CD14-positive monocyte (primary cell): Measurements from ENCODE around the gene CNOT6L. TPM values are rescaled to one million over a fixed set of nuclear protein-coding genes. Genes with fewer than 3 reads are reported as not detected.
A peak's percentile ranks its signal among the peaks of the same experiment; 100 is the strongest.

Experiments used
- DNase-seq, 3 donors: peaks; one replicate each; pipeline ENCODE4 v3.0.0-alpha.2; 2011 to 2022
- H2AFZ ChIP-seq: 2 replicates; pipeline ENCODE4 v1.6.0; 2012; ENCODE audit warnings: mild to moderate bottlenecking, low read depth, low read length, inconsistent platforms; ENCODE audit not compliant: insufficient read depth, poor library complexity, severe bottlenecking
- H3K27ac ChIP-seq, 2 donors: 1 replicate in 1 of 2; 2 replicates in 1 of 2; pipeline ENCODE4 v1.5.1; 2012 to 2013; ENCODE audit warnings: low read length in 2 of 2, control low read depth in 1 of 2, inconsistent platforms in 1 of 2, low read depth in 1 of 2, mild to moderate bottlenecking in 1 of 2
- H3K27me3 ChIP-seq, 2 donors: one replicate each; pipeline versions ENCODE4 v1.6.0 to v1.6.1; 2011 to 2013; ENCODE audit warnings: low read length in 2 of 2; ENCODE audit not compliant: control insufficient read depth in 2 of 2, insufficient read depth in 2 of 2
- H3K36me3 ChIP-seq, 2 donors: replicated peaks in 1 of 2; 1 replicate in 1 of 2; 2 replicates in 1 of 2; pipeline versions ENCODE4 v1.5.1 to v1.6.1; 2012 to 2013; ENCODE audit warnings: low read length in 2 of 2, control low read depth in 1 of 2, inconsistent platforms in 1 of 2, mild to moderate bottlenecking in 1 of 2; ENCODE audit not compliant: insufficient read depth in 2 of 2, control insufficient read depth in 1 of 2
- H3K4me1 ChIP-seq, 2 donors: 1 replicate in 1 of 2; 2 replicates in 1 of 2; pipeline versions ENCODE4 v1.5.1 to v1.6.1; 2012 to 2013; ENCODE audit warnings: low read length in 2 of 2, control low read depth in 1 of 2, inconsistent platforms in 1 of 2, mild to moderate bottlenecking in 1 of 2, moderate library complexity in 1 of 2; ENCODE audit not compliant: insufficient read depth in 2 of 2, control insufficient read depth in 1 of 2
- H3K4me2 ChIP-seq: replicated peaks from 2 replicates; pipeline ENCODE3; 2012; ENCODE audit warnings: low read length, moderate library complexity, mild to moderate bottlenecking; ENCODE audit not compliant: poor library complexity, severe bottlenecking; ENCODE audit errors: extremely low read depth
- H3K4me3 ChIP-seq, 3 experiments: fragments of 200-600 bp in 1 of 3; sonication (generic) in 1 of 3; replicated peaks in 1 of 3; 1 replicate in 2 of 3; 2 replicates in 1 of 3; pipeline ENCODE4 v1.5.1; 2011 to 2013; ENCODE audit warnings: low read length in 3 of 3, mild to moderate bottlenecking in 3 of 3, control low read depth in 2 of 3, low read depth in 2 of 3, inconsistent platforms in 1 of 3, moderate library complexity in 1 of 3
- H3K79me2 ChIP-seq: 2 replicates; pipeline ENCODE4 v1.6.0; 2012; ENCODE audit warnings: mild to moderate bottlenecking, control low read depth, inconsistent platforms, low read length, moderate library complexity; ENCODE audit not compliant: insufficient read depth
- H3K9ac ChIP-seq: 2 replicates; pipeline ENCODE4 v1.6.0; 2017; ENCODE audit warnings: low read length, mild to moderate bottlenecking; ENCODE audit not compliant: insufficient read depth, poor library complexity, severe bottlenecking
- H3K9me3 ChIP-seq, 2 donors: replicated peaks in 1 of 2; 1 replicate in 1 of 2; 2 replicates in 1 of 2; pipeline versions ENCODE4 v1.5.1 to v1.6.1; 2012 to 2013; ENCODE audit warnings: low read length in 2 of 2, control low read depth in 1 of 2; ENCODE audit not compliant: control insufficient read depth in 1 of 2, insufficient read depth in 1 of 2
- H4K20me1 ChIP-seq: 2 replicates; pipeline ENCODE4 v1.6.0; 2012; ENCODE audit warnings: mild to moderate bottlenecking, low read length, control low read depth, moderate library complexity; ENCODE audit not compliant: insufficient read depth
- H3K27ac Mint-ChIP-seq, 7 donors: one replicate each; pipeline ENCODE4 v1.8.0; 2020; ENCODE audit warnings: mild to moderate bottlenecking in 7 of 7, mixed read lengths in 7 of 7, moderate library complexity in 6 of 7, inconsistent platforms in 2 of 7
- H3K27me3 Mint-ChIP-seq, 3 donors: one replicate each; pipeline ENCODE4 v1.8.0; 2021 to 2022; ENCODE audit warnings: low read depth in 3 of 3, mild to moderate bottlenecking in 3 of 3, mixed read lengths in 3 of 3, moderate library complexity in 3 of 3, inconsistent platforms in 1 of 3
- H3K36me3 Mint-ChIP-seq, 2 donors: one replicate each; pipeline ENCODE4 v1.8.0; 2020; ENCODE audit warnings: mixed read lengths in 2 of 2, inconsistent platforms in 1 of 2, mild to moderate bottlenecking in 1 of 2
- H3K4me1 Mint-ChIP-seq: one replicate; pipeline ENCODE4 v1.8.0; 2020; ENCODE audit warnings: mild to moderate bottlenecking, mixed read lengths
- H3K4me3 Mint-ChIP-seq, 2 donors: one replicate each; pipeline ENCODE4 v1.8.0; 2020; ENCODE audit warnings: mild to moderate bottlenecking in 2 of 2, mixed read lengths in 2 of 2, moderate library complexity in 1 of 2
- H3K9me3 Mint-ChIP-seq, 7 donors: one replicate each; pipeline ENCODE4 v1.8.0; 2020 to 2022; ENCODE audit warnings: mixed read lengths in 7 of 7, mild to moderate bottlenecking in 6 of 7, moderate library complexity in 6 of 7, inconsistent platforms in 2 of 7
- WGBS: methylation state at CpG from one replicate; pipeline ENCODE4 v1.1.5; 2013; ENCODE audit warnings: missing lambda C conversion rate; ENCODE audit not compliant: insufficient coverage; 5-methylcytosine and 5-hydroxymethylcytosine counted together
- intact Hi-C, 2 donors: fragments of 100-400 bp; cut with micrococcal nuclease; formaldehyde crosslinking; loops; one replicate each; pipeline versions ENCODE4 v1.15.0 to v1.15.1; 2023
- polyA plus RNA-seq, 3 donors: library from polyadenylated mRNA; depleted of rRNA in 1 of 3; unstranded in 2 of 3; stranded (reverse) in 1 of 3; fragments of 300-500 nt in 2 of 3; fragments of >200 nt in 1 of 3; fragmentation: Illumina TruSeq in 2 of 3; gene quantifications; 1 replicate in 2 of 3; 2 replicates in 1 of 3; pipeline ENCODE4 v1.2.3, GENCODE V29; 2012 to 2021
- TF ChIP-seq, protein P1 (sequence below): fragments of 200-600 bp; IDR thresholded peaks from one replicate; pipeline ENCODE4 v1.8.0; 2022; ENCODE audit warnings: antibody characterized with exemption, mild to moderate bottlenecking

CNOT6L gene
- polyA plus RNA-seq, 3 donors = 16.1 to 26.4 (median 26.3) TPM

DNA sequence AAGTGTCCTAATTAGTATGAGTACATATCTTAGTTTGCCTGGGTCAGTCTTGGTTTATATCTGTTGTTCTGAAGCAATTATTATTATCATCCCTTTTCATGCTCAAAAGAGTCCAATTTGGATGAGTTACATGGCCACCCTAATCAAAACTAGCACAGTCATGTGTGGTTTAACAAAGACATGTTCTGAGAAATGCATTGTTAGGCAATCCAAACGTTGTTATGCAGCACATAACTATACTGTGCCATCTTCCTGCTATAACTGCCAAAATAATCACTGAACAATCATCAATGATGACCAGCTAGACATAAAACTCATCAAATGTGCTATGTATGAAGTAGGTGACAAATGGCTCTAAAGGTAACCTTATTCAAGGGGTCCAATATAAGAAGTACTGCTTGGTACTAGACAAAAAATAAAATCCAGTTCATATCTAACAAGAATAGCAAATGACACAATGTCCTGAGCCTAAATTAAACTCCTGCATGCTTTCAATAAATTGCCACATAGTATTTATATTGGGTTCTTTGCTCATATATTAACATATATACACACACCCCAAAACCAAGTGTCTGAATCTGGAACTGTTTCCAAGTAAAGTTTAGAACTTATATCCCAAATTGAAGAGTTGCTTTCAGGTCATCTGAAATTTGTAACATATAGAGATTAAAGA lies 41.9 kb downstream of the CNOT6L start:
- peaks cover 16 to 35% of the 10 kb centered on the region in 2 donors for H3K36me3 ChIP-seq
- TF ChIP-seq, protein P1, sequence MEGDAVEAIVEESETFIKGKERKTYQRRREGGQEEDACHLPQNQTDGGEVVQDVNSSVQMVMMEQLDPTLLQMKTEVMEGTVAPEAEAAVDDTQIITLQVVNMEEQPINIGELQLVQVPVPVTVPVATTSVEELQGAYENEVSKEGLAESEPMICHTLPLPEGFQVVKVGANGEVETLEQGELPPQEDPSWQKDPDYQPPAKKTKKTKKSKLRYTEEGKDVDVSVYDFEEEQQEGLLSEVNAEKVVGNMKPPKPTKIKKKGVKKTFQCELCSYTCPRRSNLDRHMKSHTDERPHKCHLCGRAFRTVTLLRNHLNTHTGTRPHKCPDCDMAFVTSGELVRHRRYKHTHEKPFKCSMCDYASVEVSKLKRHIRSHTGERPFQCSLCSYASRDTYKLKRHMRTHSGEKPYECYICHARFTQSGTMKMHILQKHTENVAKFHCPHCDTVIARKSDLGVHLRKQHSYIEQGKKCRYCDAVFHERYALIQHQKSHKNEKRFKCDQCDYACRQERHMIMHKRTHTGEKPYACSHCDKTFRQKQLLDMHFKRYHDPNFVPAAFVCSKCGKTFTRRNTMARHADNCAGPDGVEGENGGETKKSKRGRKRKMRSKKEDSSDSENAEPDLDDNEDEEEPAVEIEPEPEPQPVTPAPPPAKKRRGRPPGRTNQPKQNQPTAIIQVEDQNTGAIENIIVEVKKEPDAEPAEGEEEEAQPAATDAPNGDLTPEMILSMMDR = no peak
- peaks cover 22% of the 10 kb centered on the region for H3K4me1 Mint-ChIP-seq
- WGBS = no CpG with 5 or more reads among the region's 1 CpG
- H3K36me3 Mint-ChIP-seq = peaks cover 22 to 28% of the 10 kb centered on the region in 2 donors
- peak overlapping the region in 2 of 7 donors; percentile 9 to 28 for H3K27ac Mint-ChIP-seq
- peaks cover 0 to 5% (median 0%) of the 10 kb centered on the region in 7 donors for H3K9me3 Mint-ChIP-seq
- H3K4me1 ChIP-seq = peaks cover 0 to 4% of the 10 kb centered on the region in 2 donors
- no peak overlapping the region for H3K4me3 Mint-ChIP-seq
- H3K27ac ChIP-seq = peak overlapping the region in 1 of 2 donors; percentile 1
- H3K4me2 ChIP-seq = no peak overlapping the region
- H3K79me2 ChIP-seq = peaks cover 69% of the 10 kb centered on the region
- H3K9me3 ChIP-seq = no peaks in the 10 kb centered on the region
- H4K20me1 ChIP-seq = peaks cover 73% of the 10 kb centered on the region
- intact Hi-C loops = no loop called here
- no peaks in the 10 kb centered on the region for H3K27me3 ChIP-seq
- H3K9ac ChIP-seq = no peak overlapping the region
- no peaks in the 10 kb centered on the region for H3K27me3 Mint-ChIP-seq
- no peak overlapping the region for H3K4me3 ChIP-seq
- H2AFZ ChIP-seq = no peak overlapping the region
- no peak for DNase-seq

DNA sequence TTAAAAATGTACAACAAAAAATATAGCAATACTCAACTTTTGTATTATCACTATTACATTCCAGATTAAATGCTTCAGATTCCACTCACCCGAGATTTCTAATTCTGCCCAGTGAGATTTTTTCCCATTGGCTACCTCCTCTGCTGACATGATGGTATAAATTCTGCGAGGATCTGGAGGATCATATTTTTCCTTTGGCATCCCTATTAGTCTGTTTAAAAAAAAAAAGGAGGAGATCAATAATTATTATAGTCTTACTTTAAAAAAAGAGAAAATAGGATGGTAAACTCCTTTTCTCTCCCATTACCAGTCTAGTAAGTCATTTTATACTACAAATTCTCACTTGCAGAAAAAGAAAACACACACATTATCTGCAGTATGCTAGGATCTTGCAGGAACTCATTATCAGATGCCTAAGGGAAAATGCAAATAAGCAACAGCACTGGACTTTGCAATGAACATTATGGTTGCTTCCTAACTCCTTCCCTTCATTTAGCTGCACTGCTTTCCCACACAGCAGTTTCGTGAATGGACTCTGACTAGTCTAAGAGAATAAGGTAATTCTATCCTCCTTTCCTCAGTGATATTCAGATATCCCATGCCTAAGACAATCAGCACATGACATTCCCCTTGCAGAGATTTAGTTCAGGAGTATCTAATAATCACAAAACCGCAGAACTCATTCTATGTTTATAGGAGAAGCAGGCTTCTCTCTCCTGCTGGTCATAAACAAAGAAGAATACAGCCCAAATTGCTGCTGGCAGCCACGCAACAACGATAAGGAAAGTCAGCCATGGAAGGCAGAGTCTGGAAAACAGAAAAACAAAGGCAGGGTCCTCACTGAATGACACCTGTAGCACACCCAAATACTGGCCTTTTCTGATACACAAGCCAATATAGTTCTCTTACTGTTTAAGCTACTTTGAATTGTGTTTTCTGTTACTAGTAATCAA lies 42.7 kb downstream of the CNOT6L start:
- Histone ChIP-seq H3K4me2 (no peak overlapping the region), H3K27ac (peak overlapping the region in 1 of 2 donors; percentile 1), H3K4me3 (no peak overlapping the region), H2AFZ (no peak overlapping the region), H3K9me3 (no peaks in the 10 kb centered on the region), H3K9ac (no peak overlapping the region), H3K4me1 (peaks cover 0 to 4% of the 10 kb centered on the region in 2 donors), H3K27me3 (no peaks in the 10 kb centered on the region), H3K36me3 (peaks cover 24 to 43% of the 10 kb centered on the region in 2 donors), H4K20me1 (peaks cover 65% of the 10 kb centered on the region), H3K79me2 (peaks cover 61% of the 10 kb centered on the region)
- TF ChIP-seq, protein P1 = no peak
- Mint-ChIP-seq H3K4me3 (no peak overlapping the region), H3K27ac (no peak overlapping the region), H3K27me3 (no peaks in the 10 kb centered on the region), H3K9me3 (peaks cover 0 to 5% (median 0%) of the 10 kb centered on the region in 7 donors), H3K4me1 (peaks cover 18% of the 10 kb centered on the region), H3K36me3 (peaks cover 28 to 34% of the 10 kb centered on the region in 2 donors)
- DNase-seq = no peak
- 92% methylated on average over 2 of the region's 6 CpGs for WGBS
- intact Hi-C loops = no loop called here
